Left cardiac atrium (tissue), 4 donors: Measurements from ENCODE around the gene SRRM4. TPM values are rescaled to one million over a fixed set of nuclear protein-coding genes. Genes with fewer than 3 reads are reported as not detected.

Experiments used
- ATAC-seq, 2 donors: fragments of 200-7000 bp; cut with Tn5 transposase; one replicate each; pipeline ENCODE4 v1.9.1; 2020; ENCODE audit warnings: mild to moderate bottlenecking in 2 of 2, moderate library complexity in 2 of 2
- DNase-seq: peaks from one replicate; pipeline ENCODE4 v3.0.0-alpha.2; 2020
- intact Hi-C, 2 donors: fragments of 100-400 bp; cut with DNase I; formaldehyde crosslinking; loops; one replicate each; pipeline versions ENCODE4 v1.14.1 to v1.15.1; 2022 to 2023
- total RNA-seq, 2 donors: library from RNA; stranded (reverse); fragmentation: NEBNext Ultra II Directional; extraction: Animal tissue kit (Norgen Biotek cat#: 25700); gene quantifications; one replicate each; pipeline ENCODE4 v1.2.1, GENCODE V29; 2021
- donor health status: DM: no; HTN: yes; CAD: no.
- donor health status: DM: no; HTN: yes; CAD: no; lungs with severe emphysema.
- donor health status: DM: yes; HTN: yes; CAD: no.
- donor health status: Dilated cardiomyopathy.

The SRRM4 gene
- total RNA-seq, 2 donors from 2014 or later: 0.13 to 0.21 TPM

DNA sequence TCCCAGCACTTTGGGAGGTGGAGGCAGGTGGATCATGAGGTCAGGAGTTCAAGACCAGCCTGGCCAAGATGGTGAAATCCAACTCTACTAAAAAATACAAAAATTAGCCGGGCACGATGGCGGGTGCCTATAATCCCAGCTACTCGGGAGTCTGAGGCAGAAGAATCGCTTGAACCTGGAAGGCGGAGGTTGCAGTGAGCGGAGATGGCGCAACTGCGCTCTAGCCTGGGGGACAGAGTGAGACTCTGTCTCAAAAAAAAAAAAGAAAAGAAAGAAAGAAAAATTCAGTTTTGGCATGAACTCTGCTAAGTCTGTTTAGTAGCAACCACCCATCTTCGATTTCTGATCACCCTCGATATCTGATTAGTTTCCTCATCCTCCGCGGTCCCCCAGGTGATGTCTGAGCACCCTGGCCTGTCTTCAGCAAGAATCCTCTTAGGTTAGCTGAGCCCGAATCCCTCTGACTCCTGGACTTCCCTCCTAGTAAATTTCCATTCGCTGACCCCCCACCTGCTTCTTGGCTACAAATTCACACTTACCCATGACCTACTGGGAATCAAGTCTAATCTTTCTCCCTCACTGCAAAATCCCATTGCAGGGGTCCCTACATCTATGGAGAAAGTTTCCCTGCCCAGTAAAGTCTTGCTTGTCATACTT is 196.5 kb downstream of the SRRM4 start:
- DNase-seq (no peak), ATAC-seq (no peak)
- intact Hi-C loops: no loop called here

- intact Hi-C loops: no loop called here
- peak; percentile 91 to 92 for ATAC-seq
- DNase-seq: peak; percentile 95
Observed at GRCh38 chr12:119178544-119179334, 197.4 kb downstream of the SRRM4 start, which contains the start of gene HSPB8. Gene HSPB8 (plus strand): TSS chr12:119178931. CDS start chr12:119179313, 382 bp downstream.

GRCh38 chr12:119179335-119180021 is 198.1 kb downstream of the SRRM4 start:
- intact Hi-C loops: no loop called here
- DNase-seq (peak; percentile 51), ATAC-seq (peak; percentile 19 to 22)

DNA sequence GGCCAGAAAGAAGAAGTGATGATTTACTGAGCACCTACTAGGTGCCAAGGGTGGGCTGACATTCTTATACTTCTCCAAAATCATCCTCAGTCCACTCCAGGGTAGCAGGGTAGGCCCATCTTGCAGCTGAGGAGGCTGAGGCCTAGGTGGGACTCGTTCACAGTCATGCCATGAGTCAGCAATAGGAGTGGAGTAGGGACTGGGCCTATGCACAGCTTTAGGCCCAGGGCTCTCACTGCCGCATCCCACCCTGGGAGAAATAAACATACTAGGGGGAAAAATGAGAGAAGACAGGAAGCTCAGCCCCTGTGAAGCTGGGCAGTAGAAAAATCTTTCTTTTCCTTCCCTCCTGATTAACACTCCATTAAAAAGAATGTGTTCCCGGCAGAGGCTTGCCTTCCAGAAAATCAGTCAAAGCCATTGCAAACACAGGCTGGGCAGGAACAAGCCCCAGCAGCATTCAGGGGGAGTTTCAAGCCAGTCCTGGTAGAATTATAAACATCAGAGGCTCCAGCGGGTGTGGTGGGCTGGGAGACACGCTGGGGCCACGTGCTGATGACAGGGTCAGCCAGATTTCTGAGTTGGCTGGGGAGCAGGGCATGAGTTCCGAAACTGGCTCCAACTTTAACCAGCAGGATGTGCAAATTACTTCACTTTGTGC is 199.2 kb downstream of the SRRM4 start:
- ATAC-seq: peak; percentile 17 to 18
- DNase-seq: peak; percentile 77
- intact Hi-C loops: no loop called here

DNA sequence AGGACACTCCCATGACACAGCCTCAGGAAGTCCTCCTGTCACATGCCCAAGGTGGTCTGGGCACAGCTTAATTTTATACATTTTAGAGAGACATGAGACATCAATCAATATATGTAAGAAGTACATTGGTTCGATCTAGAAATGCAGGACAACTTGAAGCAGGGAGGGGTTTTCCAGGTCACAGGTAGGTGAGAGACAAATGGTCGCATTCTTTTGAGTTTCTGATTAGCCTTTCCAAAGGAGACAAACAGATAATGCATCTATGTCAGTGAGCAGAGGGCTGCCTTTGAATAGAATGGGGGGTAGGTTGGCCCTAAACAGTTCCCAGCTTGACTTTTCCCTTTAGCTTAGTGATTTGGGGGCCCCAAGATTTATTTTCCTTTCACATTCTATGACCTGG is 199.9 kb downstream of the SRRM4 start:
- ATAC-seq (no peak), DNase-seq (no peak)
- intact Hi-C loops: no loop called here

GRCh38 chr12:119181944-119182343 is 200.6 kb downstream of the SRRM4 start:
- no peak for ATAC-seq
- no peak for DNase-seq
- intact Hi-C loops: no loop called here

DNA sequence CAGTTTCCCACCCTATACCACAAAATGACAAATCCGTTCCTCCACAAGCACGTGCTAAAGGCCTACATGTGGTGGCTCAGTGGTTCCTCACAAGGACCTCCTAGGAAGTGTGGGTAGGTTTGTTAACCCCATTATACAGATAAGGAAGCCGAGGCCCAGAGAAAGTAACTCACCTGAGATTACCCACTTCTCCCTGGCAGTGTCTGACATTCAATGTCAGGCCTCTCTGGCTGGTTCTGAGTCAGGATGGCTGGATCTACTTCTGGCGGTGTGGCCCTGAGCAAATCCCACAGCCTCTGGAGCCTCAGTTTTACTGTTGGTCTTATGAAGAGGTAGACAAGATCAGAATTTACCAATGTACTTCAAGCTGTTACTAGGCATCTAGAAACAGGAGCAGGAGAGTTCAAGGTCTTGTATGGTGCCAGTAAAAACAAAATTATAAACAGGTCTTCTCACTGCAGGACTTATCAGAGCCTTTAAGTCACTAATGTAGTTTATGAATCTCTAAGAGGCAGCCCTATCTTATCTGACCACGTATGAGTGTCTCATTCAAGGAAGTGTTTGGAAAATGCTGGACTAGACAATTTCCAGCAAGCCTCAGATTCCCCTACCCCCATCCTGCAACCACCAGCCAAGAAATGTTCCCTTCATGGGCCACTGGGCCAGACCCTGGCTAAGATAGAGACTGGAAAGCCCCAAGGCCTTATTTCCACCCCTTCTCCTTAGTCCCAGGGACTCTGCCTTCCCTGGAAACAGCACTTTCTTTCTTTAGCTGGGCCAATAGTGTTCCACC is 201.6 kb downstream of the SRRM4 start:
- peak; percentile 45 for DNase-seq
- intact Hi-C loops: no loop called here

GRCh38 chr12:119183942-119184695 is 202.8 kb downstream of the SRRM4 start:
- intact Hi-C loops: no loop called here
- peak in 1 of 2 donors; percentile 37 for ATAC-seq
- DNase-seq: peak; percentile 47

More for the DNA sequence above, 201.6 kb downstream of the SRRM4 start:
- peak in 1 of 2 donors; percentile 3 for ATAC-seq

DNA sequence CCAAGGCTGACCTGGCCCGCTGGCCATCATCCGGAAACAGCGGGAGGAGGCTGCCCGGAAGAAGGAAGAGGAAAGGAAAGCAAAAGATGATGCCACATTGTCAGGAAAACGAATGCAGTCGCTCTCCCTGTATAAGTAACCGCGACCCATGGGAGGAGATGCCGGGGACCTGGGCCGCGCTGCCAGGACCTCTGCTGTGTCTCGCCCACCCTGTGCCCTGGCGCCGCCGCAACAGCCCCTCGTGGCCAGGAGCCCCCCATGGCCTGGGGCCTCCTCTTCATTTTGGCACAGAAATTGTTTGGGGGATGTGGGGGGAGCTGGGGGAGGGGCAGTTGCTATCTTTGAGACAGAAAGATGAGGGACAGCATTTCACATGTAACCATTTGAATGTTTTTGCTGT is 213.9 kb downstream of the SRRM4 start:
- DNase-seq (no peak), ATAC-seq (no peak)
- intact Hi-C loops: no loop called here

- ATAC-seq (peak in 1 of 2 donors; percentile 10), DNase-seq (no peak)
- intact Hi-C loops: no loop called here
Observed at GRCh38 chr12:119198440-119198839, 217.1 kb downstream of the SRRM4 start.

DNA sequence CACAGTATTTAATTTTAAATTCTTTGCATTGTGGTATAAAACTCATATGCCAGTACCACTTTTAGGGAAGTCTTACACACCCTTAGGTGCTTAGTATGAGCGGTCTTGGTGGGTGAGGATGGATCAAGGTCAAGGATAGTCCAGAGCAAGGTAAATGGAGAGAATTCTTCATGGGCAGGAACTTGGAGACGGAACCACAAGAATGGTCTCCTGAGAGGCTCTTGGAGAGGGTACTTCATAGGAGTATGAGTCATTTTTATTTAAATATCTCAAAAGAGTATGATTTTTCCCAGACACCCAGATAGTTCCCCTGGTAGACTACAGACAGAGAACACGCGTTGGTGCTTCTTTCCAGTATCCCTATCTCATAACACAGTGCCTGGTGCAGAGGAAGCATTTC is 219.3 kb downstream of the SRRM4 start:
- DNase-seq: no peak
- intact Hi-C loops: no loop called here

GRCh38 chr12:119201789-119202543 is 220.6 kb downstream of the SRRM4 start:
- DNase-seq (no peak), ATAC-seq (no peak)
- intact Hi-C loops: no loop called here

More for the DNA sequence above, 219.3 kb downstream of the SRRM4 start:
- ATAC-seq: no peak

GRCh38 chr12:119202544-119202943 is 221.2 kb downstream of the SRRM4 start:
- intact Hi-C loops: no loop called here
- DNase-seq: no peak
- no peak for ATAC-seq

DNA sequence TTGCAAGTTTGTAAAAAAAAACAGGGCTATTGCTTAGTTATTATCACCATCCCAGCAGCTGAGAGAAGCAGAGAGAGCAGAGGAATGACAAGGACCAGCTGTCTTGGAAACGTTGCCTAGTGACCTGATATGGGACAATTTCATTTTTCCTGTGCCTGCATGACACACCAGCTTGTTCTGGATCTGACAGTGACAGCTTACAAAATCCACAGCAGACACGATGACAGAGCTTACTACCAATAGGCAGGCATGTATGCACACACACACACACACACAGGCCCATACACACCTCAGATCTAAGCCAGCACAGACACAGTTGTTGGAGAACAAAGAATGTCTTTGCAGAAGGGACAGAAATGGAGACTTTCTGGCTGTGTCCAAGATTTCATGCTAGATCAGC is 222.8 kb downstream of the SRRM4 start:
- ATAC-seq (peak; percentile 57 to 79), DNase-seq (peak; percentile 41)
- intact Hi-C loops: no loop called here

- intact Hi-C loops: no loop called here
- ATAC-seq (peak in 1 of 2 donors; percentile 16), DNase-seq (no peak)
Observed at GRCh38 chr12:119204671-119205285, 223.4 kb downstream of the SRRM4 start.

DNA sequence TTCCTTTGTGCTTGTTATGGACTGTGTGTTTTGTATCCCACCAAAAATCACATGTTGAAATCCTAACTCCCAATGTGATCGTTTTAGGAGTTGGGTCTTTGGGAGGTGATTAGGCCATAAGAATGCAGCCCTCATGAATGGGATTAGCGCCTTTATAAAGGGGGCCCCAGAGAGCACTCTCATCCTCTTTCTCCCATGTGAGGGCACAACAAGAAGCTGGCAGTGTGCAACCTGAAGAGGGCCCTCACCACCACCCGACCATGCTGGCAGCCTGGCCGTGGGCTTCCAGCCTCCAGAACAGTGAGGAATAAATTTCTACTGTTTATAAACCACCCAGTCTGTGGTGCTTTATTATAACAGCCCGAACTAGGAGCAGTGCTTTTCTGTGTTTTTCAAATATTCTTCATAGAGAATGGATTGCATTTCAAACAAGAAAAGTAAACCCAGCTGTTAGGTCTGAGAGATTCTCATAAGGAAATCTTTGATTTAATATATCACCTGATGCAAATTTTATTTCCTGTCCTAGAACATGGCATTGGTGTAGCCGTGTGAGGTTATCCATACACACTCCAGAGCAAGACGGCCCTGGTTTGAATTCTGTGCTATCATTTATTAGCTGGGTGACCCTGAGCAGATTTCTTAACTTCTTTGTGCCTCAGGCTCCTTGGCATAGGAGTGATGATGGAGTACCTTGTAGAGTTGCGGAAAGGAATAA is 225.2 kb downstream of the SRRM4 start:
- ATAC-seq (no peak), DNase-seq (no peak)
- intact Hi-C loops: no loop called here
